BJ (cell line): ENCODE results near the gene RFXANK. TPM values are rescaled to one million over a fixed set of nuclear protein-coding genes. Genes with fewer than 3 reads are reported as not detected.

Experiments
- CTCF ChIA-PET: fragments of 350-600 bp; formaldehyde crosslinking; extraction: SDS; loops from one replicate; lab custom pipeline; 2021; ENCODE audit warnings: antibody characterized with exemption, inconsistent platforms; lab: Yijun Ruan, JAX
- POLR2A ChIA-PET: fragments of 300-600 bp; sonication (Branson Sonifier 250); formaldehyde crosslinking; extraction: SDS; loops from one replicate; lab custom pipeline; 2021; ENCODE audit warnings: antibody characterized with exemption; lab: Charles Lee
- DNase-seq: peaks from one replicate; pipeline ENCODE4 v3.0.0-alpha.2; 2011; ENCODE audit warnings: low read depth
- H3K27me3 ChIP-seq: 2 replicates; pipeline ENCODE4 v1.6.0; 2011; ENCODE audit warnings: low read length; ENCODE audit not compliant: control insufficient read depth, insufficient read depth
- H3K36me3 ChIP-seq: 2 replicates; pipeline ENCODE4 v1.5.1; 2011; ENCODE audit warnings: low read length; ENCODE audit not compliant: control insufficient read depth, insufficient read depth
- H3K4me3 ChIP-seq: 2 replicates; pipeline ENCODE4 v1.5.1; 2011; ENCODE audit warnings: low read depth, mild to moderate bottlenecking, control low read depth, low read length
- CTCF ChIP-seq: IDR thresholded peaks from 2 replicates; pipeline ENCODE4 v1.5.1; 2011; ENCODE audit warnings: low read depth, mild to moderate bottlenecking, control low read depth, inconsistent platforms, low read length, moderate library complexity; ENCODE audit not compliant: insufficient read depth
- polyA plus RNA-seq: library from polyadenylated mRNA; depleted of rRNA; stranded (reverse); fragments of >200 nt; gene quantifications from 2 replicates; pipeline ENCODE4 v1.2.3, GENCODE V29; 2011

RFXANK gene
- polyA plus RNA-seq, 1 experiment, result 72.5 TPM

- POLR2A ChIA-PET, result no interaction called here
- no peaks in the 10 kb centered on the region for H3K27me3 ChIP-seq
- no peak overlapping the region for H3K4me3 ChIP-seq
- no peak for TF ChIP-seq CTCF
- DNase-seq, result no peak
- CTCF ChIA-PET, result interaction anchor here (1.2 to 7.0 kb wide), 4 partner anchors 13 to 182 kb away, joined by 4 to 80 read pairs (median 31); no protein-coding TSS in a partner anchor
- H3K36me3 ChIP-seq, result peaks cover 7% of the 10 kb centered on the region
These were observed 15.1 kb upstream of the RFXANK start for GRCh38 chr19:19176950-19177349.

GRCh38 chr19:19179548-19180441 lies 12.3 kb upstream of the RFXANK start:
- peaks cover 11% of the 10 kb centered on the region for H3K36me3 ChIP-seq
- ChIA-PET CTCF (interaction anchor here (1.3 kb wide), 1 partner anchor 34 kb away, joined by 6 read pairs; no protein-coding TSS in a partner anchor), POLR2A (no interaction called here)
- TF ChIP-seq CTCF, result no peak
- H3K27me3 ChIP-seq, result no peaks in the 10 kb centered on the region
- H3K4me3 ChIP-seq, result no peak overlapping the region
- no peak for DNase-seq

GRCh38 chr19:19181488-19181998 lies 10.5 kb upstream of the RFXANK start:
- no peak for DNase-seq

GRCh38 chr19:19185853-19186740 lies 6.0 kb upstream of the RFXANK start:
- CTCF ChIA-PET, result interaction anchor here (2.4 kb wide), 1 partner anchor 11 kb away, joined by 9 read pairs; no protein-coding TSS in a partner anchor
- no peaks in the 10 kb centered on the region for H3K27me3 ChIP-seq
- no peak overlapping the region for H3K4me3 ChIP-seq
- DNase-seq, result no peak
- H3K36me3 ChIP-seq, result peaks cover 8% of the 10 kb centered on the region
- POLR2A ChIA-PET, result no interaction called here
- peak; percentile 67 for TF ChIP-seq CTCF

More at GRCh38 chr19:19181488-19181998, 10.5 kb upstream of the RFXANK start:
- Histone ChIP-seq H3K27me3 (no peaks in the 10 kb centered on the region), H3K4me3 (no peak overlapping the region), H3K36me3 (peaks cover 11% of the 10 kb centered on the region)
- CTCF ChIA-PET, result interaction anchor here (1.3 kb wide), 1 partner anchor 36 kb away, joined by 6 read pairs; no protein-coding TSS in a partner anchor
- POLR2A ChIA-PET, result no interaction called here
- no peak for TF ChIP-seq CTCF
